ENCODE measurements around the gene LRRC25. TPM values are rescaled to one million over a fixed set of nuclear protein-coding genes. Genes with fewer than 3 reads are reported as not detected.

LRRC25 gene
- total RNA-seq, 1 donor from 2014 or later = not detected

- Histone ChIP-seq H2AFZ (ENCODE audit: low read depth, low read length) (no peak overlapping the region), H3K4me1 (ENCODE audit: insufficient read depth, low read length) (peaks cover 35% of the 10 kb centered on the region), H3K4me3 (ENCODE audit: insufficient read depth, low read depth, low read length) (no peak overlapping the region), H3K27me3 (ENCODE audit: insufficient read depth, low read length) (no peaks in the 10 kb centered on the region), H3K9me3 (ENCODE audit: insufficient read depth, low read depth, low read length) (no peaks in the 10 kb centered on the region), H3K36me3 (ENCODE audit: insufficient read depth, low read length) (no peaks in the 10 kb centered on the region), H4K20me1 (ENCODE audit: insufficient read depth, low read length) (peaks cover 78% of the 10 kb centered on the region), H3K27ac (ENCODE audit: low read depth, low read length) (no peak overlapping the region), H3K9ac (ENCODE audit: low read length) (no peak overlapping the region), H3K4me2 (ENCODE audit: low read length) (no peak overlapping the region), H3K79me2 (ENCODE audit: insufficient read depth, low read length) (peaks cover 83% of the 10 kb centered on the region)
- H3K9me3 Mint-ChIP-seq (ENCODE audit: unreplicated experiment) = no peaks in the 10 kb centered on the region
- H3K36me3 Mint-ChIP-seq (ENCODE audit: low read depth, unreplicated experiment) = peaks cover 4% of the 10 kb centered on the region
- DNase-seq (ENCODE audit: low read depth) (no peak), FAIRE-seq (no peak)
- H3K27ac Mint-ChIP-seq (ENCODE audit: unreplicated experiment) = no peak overlapping the region
- peaks cover 3% of the 10 kb centered on the region for H3K4me1 Mint-ChIP-seq (ENCODE audit: low read depth, unreplicated experiment)
- no peak overlapping the region for H3K4me3 Mint-ChIP-seq (ENCODE audit: unreplicated experiment)
- TF ChIP-seq EZH2 (IDR thresholded peaks at IDR 0.05; ENCODE audit: insufficient read depth, low read length) (no peak), CTCF (IDR thresholded peaks at IDR 0.05; ENCODE audit: insufficient read depth, low read depth, low read length) (no peak)
- H3K27me3 Mint-ChIP-seq (ENCODE audit: low read depth, unreplicated experiment) = no peaks in the 10 kb centered on the region
These were observed 26.9 kb upstream of the LRRC25 start for GRCh38 chr19:18424122-18424889.

DNA sequence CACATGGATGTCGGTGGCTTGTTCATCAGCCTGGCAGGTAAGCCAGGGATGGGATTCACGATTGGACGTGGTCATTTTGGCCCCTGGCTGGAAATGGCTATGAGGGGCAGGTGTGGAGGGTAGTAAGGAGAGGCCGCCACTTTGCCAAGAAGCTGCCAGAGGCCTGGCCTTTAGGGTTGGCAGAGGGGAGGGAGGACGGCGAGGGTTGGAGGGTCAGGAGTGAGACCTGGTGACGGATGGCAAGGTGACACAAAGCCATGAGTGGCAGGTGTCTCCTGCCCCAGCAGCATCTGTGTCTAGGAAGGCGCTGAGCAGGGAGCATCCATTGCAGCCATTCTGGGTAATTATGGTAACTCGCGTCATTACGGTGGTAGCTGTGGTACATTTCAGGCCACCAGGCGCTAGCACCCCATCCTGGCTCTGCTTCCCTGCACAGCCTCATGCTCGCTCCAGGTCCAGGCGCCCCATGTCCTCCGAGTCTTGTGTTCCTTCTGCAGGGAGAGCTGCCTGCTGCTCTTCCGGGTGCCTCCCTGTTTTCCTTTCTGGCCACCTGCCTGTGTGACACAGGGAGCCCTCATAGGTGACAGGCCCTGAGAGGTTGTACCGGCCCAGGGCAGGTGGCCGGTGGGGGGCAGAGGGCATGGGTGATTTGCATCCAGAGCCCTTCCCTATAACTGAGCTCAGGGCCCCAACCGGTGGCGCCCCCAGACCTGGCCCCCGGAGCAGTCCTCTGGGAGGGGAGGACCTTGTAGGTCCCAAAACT is 26.0 kb upstream of the LRRC25 start:
- H2AFZ ChIP-seq (ENCODE audit: low read depth, low read length) = no peak overlapping the region
- no peaks in the 10 kb centered on the region for H3K27me3 ChIP-seq (ENCODE audit: insufficient read depth, low read length)
- H3K4me2 ChIP-seq (ENCODE audit: low read length) = no peak overlapping the region
- Mint-ChIP-seq H3K27me3 (ENCODE audit: low read depth, unreplicated experiment) (no peaks in the 10 kb centered on the region), H3K9me3 (ENCODE audit: unreplicated experiment) (no peaks in the 10 kb centered on the region), H3K27ac (ENCODE audit: unreplicated experiment) (no peak overlapping the region), H3K4me3 (ENCODE audit: unreplicated experiment) (no peak overlapping the region), H3K36me3 (ENCODE audit: low read depth, unreplicated experiment) (peaks cover 4% of the 10 kb centered on the region), H3K4me1 (ENCODE audit: low read depth, unreplicated experiment) (peaks cover 3% of the 10 kb centered on the region)
- no peak overlapping the region for H3K27ac ChIP-seq (ENCODE audit: low read depth, low read length)
- DNase-seq (ENCODE audit: low read depth) = no peak
- no peak overlapping the region for H3K9ac ChIP-seq (ENCODE audit: low read length)
- H3K9me3 ChIP-seq (ENCODE audit: insufficient read depth, low read depth, low read length) = no peaks in the 10 kb centered on the region
- H3K4me3 ChIP-seq (ENCODE audit: insufficient read depth, low read depth, low read length) = no peak overlapping the region
- H3K79me2 ChIP-seq (ENCODE audit: insufficient read depth, low read length) = peaks cover 83% of the 10 kb centered on the region
- H3K36me3 ChIP-seq (ENCODE audit: insufficient read depth, low read length) = no peaks in the 10 kb centered on the region
- peaks cover 78% of the 10 kb centered on the region for H4K20me1 ChIP-seq (ENCODE audit: insufficient read depth, low read length)
- H3K4me1 ChIP-seq (ENCODE audit: insufficient read depth, low read length) = peaks cover 34% of the 10 kb centered on the region
- no peak for TF ChIP-seq CTCF (IDR thresholded peaks at IDR 0.05; ENCODE audit: insufficient read depth, low read depth, low read length)
- no peak for FAIRE-seq

Measured in astrocyte (in vitro differentiated cells and primary cell).